KOPT-K1 (cell line): ENCODE data around the gene CCDC33.
A peak's percentile ranks its signal among the peaks of the same experiment; 100 is the strongest.

Experiments used
- H3K27ac ChIP-seq: fragments of 200-600 bp; sonication (generic); 2 replicates; pipeline ENCODE4 v1.5.1; 2016; ENCODE audit warnings: antibody characterized with exemption, mild to moderate bottlenecking, low read depth, low read length; ENCODE audit not compliant: poor library complexity, severe bottlenecking
- H3K36me3 ChIP-seq: fragments of 200-600 bp; sonication (generic); 2 replicates; pipeline ENCODE4 v1.5.1; 2017; ENCODE audit warnings: antibody characterized with exemption, mild to moderate bottlenecking, low read length, moderate library complexity; ENCODE audit not compliant: insufficient read depth
- H3K9me3 ChIP-seq: fragments of 200-600 bp; sonication (generic); 2 replicates; pipeline ENCODE4 v1.5.1; 2017; ENCODE audit warnings: antibody characterized with exemption, low read length, mild to moderate bottlenecking; ENCODE audit not compliant: insufficient read depth, poor library complexity, severe bottlenecking

Gene CCDC33

DNA sequence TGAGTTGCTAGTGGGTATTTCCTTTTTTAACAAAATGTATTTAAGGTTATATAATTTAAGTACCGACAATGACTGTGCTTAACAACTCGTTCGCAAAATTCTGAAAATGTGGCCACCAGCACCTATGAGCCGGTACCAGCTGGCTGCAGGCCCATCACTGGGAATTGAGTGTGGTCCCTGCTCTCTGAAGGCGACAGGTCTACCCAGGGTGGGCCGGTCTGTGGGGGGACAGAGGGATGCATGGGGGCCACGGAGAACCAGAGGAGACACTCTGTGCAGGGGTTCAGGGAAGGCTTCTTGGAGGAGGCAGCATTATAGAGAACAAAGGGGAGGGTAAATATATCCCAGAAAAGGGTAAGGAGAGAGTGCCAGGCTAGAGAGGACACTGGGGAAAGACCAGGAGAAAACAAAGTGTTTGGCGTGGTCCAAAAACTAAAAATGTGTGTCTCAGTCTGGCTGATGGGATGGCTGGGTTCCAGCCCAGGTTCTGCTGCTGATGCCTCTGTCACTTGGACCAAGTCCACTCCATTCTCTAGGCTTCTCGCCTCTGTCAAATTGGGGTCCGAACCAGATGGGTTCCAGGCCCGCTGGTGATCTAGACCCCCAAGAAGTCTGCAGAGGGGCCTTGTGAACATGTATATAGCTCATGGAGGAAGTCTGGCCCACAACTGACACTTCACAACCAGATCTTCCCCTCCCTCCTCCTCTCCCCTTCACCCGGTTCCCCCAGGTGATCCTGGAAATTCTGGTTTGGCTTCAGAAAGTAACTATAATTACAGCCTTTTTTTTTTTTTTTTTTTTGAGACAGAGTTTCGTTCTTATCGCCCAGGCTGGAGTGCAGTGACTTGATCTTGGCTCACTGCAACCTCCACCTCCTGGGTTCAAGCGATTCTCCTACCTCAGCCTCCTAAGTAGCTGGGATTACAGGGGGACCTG, 142.0 kb downstream of the CCDC33 start:
- Histone ChIP-seq H3K36me3 (no peaks in the 10 kb centered on the region), H3K9me3 (no peaks in the 10 kb centered on the region), H3K27ac (no peak overlapping the region)

DNA sequence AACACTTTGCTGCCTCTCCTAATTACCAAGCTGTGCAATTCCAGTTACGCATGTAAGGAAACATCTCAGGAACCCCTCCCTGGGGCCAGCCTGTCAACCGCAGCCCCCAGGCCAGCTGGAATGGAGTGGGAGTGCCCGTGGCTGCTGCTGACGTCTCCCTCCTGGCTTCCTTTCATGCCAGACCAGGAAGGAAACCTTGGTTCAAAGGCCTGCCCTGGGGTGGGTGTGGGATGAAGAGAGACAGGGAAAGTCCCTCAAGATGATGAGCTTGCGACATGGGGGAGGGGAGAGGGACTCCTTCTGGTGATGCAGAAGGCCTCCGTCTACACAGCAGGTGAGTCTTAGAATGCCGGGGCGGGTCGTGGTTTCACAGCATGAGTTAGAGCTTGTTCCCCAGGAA, 142.7 kb downstream of the CCDC33 start:
- Histone ChIP-seq H3K27ac (peak overlapping the region; percentile 16), H3K36me3 (no peaks in the 10 kb centered on the region), H3K9me3 (no peaks in the 10 kb centered on the region)

DNA sequence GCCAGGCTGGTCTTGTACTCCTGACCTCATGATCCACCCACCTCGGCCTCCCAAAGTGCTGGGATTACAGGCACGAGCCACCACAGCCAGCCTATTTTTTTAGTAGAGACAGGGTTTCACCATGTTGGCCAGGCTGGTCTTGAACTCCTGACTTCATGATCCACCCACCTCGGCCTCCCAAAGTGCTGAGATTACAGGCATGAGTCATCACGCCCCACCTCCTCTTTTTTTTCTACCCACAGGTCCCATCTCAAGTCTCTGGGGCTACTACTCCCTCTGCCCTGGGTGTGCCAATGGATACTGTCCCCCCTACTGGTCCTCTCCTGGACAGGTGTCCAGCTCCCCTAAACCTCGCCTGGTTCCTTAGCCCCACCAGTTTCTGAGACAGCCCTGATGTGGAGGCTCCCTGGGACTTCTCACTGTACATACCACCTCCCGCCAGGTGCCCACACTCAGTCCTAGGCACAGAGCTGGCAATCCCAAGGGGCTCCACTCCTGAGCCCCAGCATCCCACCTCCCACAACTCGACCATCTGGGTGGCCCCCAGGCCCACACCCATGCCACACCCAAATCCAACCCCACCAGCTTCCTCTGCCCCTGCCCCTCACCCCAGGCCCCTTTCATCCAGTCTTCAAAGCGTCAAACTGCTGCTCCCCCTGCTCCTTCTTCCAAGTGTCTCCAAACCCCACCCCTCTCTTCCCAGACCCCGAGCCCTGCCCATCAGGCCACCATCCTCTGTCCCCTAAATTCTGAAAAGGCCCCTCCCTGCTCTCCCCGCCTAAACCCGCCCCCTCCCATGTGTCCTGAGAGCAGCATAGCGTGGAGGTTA, 144.4 kb downstream of the CCDC33 start:
- no peaks in the 10 kb centered on the region for H3K36me3 ChIP-seq
- H3K9me3 ChIP-seq, result no peaks in the 10 kb centered on the region
- no peak overlapping the region for H3K27ac ChIP-seq

DNA sequence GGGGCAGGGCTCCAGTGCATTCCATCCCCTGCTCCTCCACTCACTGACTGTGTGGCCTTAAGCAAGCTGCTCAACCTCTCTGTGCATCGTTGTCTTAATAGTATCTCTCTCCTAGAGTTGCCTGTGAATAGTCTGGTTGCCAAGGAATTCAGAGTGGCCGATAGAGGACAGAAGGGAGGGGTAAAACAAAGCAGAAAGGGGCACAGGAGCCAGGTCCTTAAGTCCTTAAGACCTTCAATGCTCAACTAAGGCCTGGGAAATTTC, 145.0 kb downstream of the CCDC33 start:
- Histone ChIP-seq H3K27ac (no peak overlapping the region), H3K9me3 (no peaks in the 10 kb centered on the region), H3K36me3 (no peaks in the 10 kb centered on the region)

DNA sequence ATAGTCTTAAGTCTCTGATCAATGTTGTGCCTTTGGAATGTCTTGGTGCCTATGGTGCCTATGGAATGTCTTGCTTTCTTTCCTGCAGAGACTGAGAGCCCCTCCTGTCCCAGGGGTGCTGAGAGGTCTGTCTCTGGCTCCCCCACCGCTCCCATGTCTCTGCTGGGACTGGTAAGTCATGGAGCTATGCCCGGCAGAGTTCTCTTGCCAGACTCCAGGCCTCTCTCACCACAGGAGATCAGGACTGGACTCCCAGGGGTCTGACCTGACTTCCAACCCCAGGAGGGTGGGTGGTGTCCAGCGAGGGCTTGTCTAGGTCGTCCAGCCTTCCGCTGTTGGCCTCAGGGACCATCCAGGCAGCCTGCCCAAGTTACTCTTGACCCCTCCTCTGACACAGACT, 145.4 kb downstream of the CCDC33 start:
- H3K36me3 ChIP-seq, result no peaks in the 10 kb centered on the region
- no peak overlapping the region for H3K27ac ChIP-seq
- no peaks in the 10 kb centered on the region for H3K9me3 ChIP-seq

DNA sequence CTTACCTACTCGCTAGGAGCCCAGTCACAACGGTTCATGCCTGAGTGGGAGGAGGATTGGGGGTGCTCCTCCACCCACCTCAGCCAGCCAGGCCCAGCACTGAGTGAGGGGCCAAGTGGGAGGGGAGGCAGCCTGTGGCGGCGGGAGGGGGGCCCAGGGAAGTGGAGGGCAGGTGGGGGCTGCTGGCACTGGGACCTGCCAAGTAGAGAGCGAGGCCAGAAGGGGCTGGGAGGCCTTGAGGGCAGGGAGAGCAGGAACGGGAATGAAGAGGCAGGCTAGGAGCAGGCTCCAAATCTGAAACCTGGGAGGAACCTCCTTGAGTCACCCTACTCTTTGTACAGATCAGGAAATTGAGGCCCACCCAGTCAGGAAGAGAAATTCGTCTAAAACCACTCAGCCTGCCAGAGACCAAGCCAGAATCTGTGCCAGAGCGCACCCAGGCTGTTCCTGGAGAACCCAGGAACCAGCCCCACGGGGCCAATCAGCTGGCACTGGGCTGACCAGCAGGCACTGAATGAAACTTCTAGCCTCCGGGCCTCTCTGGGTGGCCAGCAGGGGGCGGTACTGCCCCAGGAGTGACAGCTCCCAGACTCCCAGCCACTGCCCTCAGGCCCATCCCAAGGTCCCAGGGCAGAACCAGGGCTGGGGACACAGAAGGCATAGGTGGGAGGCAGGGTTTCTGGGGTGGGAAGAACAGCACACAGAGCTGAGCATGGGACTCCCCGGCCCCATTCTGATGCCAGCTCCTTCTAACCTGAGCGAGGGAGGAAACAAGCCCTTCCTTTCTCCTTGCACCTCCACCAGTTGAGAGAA, 146.1 kb downstream of the CCDC33 start:
- Histone ChIP-seq H3K27ac (peak overlapping the region; percentile 99), H3K9me3 (no peaks in the 10 kb centered on the region), H3K36me3 (no peaks in the 10 kb centered on the region)

DNA sequence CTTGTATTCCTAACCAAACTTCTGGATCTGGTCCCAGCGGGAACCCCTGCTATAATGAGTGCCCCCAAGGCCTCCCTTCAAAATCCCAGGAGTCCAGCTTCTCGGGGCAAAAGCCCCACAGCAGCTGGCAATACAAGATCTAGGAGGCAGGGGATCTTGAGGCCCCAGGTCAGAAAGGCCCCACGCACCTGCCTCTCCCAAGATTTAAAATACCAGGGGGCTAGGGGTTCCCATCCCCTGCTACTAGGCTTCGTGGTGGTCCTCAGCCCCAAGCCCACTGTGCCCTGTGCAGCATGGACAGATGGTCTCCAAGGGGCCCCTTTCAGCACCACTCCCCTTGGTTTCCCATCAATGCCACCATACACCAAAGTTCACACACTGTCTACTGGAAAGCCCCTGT, 147.2 kb downstream of the CCDC33 start:
- Histone ChIP-seq H3K36me3 (no peaks in the 10 kb centered on the region), H3K27ac (peak overlapping the region; percentile 99)

DNA sequence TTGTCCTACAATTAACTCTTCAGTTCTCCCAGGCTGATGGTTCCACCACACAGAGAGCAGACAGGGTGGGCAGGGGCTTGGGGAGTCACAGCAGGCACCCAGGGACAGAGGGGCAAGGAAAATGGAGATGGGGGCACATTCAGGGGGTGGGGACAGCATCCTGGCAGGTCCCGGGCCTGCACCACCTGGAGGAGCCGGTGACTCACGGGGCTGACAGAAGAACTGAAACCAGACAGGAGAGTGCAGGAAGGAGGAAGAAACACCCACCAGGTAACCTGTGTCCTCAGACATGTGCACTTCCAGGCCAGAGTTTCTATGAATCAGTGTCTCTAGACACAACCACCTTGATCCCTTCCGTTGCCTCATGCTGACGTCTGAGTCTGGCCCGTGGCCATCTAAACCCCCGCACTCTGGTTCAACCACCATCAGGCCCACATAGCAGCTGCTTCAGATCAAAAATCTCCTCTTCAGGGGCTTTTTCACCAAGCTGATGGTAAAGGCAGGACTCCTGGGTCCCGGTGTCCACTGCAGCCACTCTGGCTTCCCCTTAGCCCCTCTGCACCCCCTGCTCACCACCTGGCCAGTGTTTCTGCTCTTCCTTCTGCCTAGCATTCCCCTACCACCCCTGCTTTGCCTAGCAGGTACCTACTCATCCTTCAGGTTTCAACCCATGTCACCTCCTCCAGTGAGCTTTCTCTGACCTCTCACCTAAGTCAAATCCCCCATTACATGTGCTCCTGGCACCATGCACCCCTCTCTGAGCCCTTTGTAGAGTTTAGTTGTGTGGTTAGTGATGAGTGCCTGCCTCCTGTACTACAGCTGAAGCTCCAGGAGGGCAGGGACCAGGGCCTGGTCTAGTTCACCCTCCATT, 147.8 kb downstream of the CCDC33 start:
- peak overlapping the region; percentile 99 for H3K27ac ChIP-seq
- no peaks in the 10 kb centered on the region for H3K9me3 ChIP-seq
- no peaks in the 10 kb centered on the region for H3K36me3 ChIP-seq

More for the DNA sequence above, 147.2 kb downstream of the CCDC33 start:
- H3K9me3 ChIP-seq, result no peaks in the 10 kb centered on the region

DNA sequence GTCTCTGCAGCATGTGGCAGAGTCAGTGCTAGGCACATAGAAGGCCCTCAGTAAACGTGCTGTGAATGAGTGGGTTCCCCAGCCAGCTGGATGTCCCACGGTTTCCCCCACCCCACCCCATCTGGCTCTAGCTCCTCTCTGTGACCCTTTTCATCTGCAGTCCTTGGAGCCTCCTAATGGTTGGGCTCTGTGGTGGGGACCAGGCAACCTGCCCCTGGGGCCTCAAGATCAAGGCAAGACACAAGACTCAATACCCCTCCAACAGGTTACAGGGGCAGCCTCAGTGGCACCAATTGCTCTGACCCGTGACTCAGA, 148.4 kb downstream of the CCDC33 start:
- Histone ChIP-seq H3K27ac (peak overlapping the region; percentile 99), H3K9me3 (no peaks in the 10 kb centered on the region), H3K36me3 (no peaks in the 10 kb centered on the region)

DNA sequence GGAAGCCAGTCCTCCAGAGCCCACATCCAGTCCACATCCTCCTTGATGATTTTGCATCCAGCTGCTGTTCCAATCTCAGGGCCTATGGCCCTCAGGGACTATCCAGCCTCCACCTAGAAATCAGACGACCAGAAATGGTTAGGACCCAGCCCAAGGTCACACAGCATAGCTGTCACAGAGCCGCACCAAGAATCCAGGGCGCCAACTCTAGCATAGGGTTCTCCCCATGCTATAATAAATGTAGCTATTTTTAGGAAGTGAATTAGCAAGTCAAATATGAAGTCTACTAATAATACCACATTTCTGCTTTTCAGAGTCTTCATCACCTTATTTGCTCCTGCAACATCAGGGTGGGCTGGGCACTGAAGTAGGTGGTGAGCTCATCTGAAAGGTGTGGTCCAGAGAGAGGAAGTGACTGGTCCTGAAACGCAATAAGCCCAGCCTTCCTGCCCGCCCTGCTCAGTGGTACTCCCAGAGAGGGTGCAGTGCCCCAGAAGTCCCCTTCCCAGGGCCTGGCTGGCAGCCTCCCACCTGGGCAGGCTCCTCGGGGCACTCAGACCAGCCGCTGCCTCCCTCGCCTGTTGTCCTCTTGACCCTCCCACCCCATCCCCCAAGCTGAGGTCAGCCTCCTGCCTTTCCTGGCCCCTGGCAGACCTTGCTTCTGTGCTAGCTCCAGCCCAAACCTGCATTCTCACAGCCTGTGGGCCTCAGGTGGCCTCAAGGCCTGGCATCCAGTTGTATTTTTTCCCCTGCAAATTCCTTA, 148.9 kb downstream of the CCDC33 start:
- Histone ChIP-seq H3K9me3 (no peaks in the 10 kb centered on the region), H3K27ac (peak overlapping the region; percentile 99), H3K36me3 (no peaks in the 10 kb centered on the region)

DNA sequence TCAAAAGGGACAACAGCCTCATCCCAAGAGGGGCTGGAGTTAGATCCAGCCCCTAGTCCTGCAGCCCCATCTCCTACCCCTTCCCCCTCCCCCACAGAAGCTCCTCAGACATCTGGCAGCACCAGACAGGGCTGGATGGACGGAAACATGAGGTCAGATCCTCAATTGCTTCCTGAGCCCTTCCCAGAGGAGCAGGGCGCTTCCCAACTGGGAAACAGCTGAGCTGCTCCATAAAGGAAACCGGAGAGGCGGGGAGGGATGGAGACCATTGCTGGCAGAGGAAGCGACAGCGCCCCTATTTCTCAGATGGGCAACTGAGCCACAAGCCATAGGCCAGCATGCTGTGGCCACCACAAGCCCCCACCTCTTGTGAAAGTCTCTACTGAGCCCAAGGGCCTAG, 149.6 kb downstream of the CCDC33 start:
- H3K27ac ChIP-seq, result peak overlapping the region; percentile 99
- no peaks in the 10 kb centered on the region for H3K9me3 ChIP-seq
- H3K36me3 ChIP-seq, result no peaks in the 10 kb centered on the region
